GM21526 (cell line): Measurements from ENCODE around the gene NXPE4.

Source experiments
- ATAC-seq: cut with Tn5 transposase; IDR thresholded peaks from one replicate; pipeline ENCODE4 v1.9.1; 2021; ENCODE audit warnings: moderate library complexity; ENCODE audit not compliant: unreplicated experiment, low FRiP score

The NXPE4 gene

DNA sequence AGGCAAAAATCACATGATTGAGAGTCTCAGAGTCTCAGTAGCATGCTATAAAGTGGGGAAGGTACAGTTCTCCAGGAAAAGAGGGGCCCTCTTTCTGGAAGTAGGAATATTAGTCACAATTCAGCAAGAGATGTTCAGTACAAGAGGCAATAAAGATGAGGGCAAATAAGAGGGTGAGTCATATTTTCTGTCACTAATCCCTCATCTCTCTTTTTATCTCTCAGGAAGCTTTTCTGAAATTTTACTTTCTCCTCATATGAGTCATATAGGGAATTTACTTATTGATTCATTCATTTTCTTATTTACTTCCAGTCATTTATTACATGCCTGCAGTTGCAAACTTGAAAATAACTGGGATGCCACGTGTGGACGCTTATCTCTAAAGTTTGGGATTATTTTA, 32.5 kb downstream of the NXPE4 start:
- no peak for ATAC-seq

DNA sequence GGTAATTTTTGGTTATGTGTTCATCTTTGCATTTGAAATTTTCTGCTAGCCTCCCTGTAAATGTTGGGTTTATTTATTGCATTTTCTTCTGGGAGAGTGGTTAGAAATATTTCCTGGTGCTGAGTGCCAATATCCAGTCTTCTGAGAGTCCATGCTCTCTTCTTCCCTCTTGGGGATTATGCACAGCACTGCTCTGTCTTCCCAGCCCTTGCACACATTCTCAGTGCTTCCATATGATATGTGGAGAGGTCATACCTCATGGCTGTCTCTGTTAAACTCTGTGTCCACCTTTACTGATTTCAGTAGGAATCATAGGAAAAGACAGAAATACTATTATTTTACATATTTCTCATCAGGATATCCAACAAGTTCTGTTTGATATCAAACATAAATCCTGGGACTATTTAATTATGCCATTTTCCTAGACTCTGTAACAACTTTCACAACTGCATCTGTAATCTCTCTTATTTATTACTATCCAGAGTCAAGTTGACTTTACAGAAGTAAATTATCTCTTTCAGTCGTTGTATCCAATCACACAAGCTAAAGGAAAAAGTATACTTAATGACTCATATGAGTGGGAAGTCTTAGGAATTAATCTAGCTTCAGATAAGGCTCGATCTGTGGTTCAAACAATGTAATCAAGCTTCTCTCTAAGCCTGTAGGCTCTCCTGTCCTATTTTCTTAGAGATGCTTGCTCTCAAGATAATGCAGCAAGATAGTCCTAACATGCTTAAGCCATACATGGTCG, 33.2 kb downstream of the NXPE4 start:
- no peak for ATAC-seq

DNA sequence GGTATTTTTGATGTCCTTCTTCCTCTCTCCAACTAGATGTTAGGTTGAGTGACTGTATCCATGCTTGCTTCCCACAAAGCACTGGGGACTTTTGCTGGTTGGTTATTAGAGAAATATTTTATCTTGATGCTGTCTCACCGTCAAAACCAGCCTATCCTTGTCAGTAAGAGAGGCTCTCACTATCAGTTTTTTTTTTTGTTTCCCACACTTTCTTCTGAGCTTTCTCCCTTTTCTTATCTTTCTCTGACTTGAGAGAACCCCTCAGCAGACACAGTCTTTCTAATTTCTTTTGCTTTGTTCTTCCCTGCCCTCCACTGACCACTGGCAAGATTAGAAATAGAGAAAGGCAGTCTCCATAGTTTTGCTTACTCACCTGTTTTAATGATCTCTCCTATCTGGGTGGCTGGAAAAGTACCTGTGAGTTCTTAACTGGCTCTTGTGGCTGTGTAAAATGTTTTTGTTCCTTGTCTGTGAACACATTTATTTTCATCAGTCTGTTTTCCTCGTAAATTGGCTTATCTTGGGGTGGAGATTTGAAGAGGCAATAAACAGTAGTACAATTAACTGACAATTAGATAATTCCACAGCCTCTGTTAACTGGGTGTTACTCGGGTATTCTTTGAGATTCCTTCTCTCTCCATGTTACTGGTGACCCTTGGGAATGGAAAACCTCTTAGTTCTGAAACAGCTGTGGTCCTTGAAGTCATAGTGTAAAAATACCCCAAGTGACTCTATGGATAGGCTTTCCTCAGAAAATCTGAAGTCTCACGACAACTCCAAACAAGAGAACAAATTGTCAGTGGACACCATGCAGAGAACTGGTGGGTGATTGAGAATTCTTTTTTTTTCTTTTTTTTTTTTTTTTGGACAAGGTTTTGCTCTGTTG, 35.9 kb downstream of the NXPE4 start, which contains the start of gene NXPE1:
Gene NXPE1, minus strand, starts transcription at position 457 of the 886 bp plus-strand sequence. CDS start 8,680 bp downstream, outside the sequence.
- ATAC-seq: no peak

DNA sequence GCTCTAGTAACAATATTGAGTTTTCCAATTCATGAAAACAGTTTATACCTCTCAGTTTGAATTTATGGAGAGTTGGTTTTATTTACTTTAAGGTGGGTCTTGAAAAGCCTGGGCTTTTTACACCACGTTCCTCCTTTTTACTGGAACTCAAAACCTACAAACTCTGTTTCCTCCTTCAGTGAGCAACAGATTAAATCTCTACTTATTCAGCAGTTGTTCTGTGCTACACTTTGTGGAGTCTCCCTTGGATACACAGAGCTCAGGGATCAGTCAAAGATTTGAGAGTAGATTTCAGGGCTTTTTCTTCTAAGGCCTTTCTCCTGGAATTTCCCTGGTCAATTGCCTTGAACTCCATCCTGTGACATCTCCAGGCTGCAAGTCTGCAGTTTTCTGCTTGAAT, 39.5 kb downstream of the NXPE4 start:
- ATAC-seq: no peak

DNA sequence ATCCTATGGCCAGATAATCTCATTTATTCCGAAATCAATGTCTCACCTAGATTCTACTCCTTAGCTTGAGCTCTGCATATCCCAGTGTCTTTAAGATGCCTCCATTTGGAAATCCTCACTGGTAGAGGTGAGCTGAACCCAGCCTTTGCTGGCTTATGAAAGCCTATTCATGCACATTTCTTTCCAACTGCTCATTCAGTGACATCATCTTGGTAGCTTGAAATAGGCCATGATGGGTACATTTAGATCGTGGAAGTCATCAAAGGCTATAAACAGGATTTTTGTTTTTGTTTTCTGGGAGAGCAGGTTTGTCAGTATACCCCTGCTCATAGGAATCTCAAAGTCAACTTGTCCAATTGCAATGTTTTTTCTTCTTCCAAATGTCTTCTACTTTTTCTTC, 41.9 kb downstream of the NXPE4 start:
- no peak for ATAC-seq

DNA sequence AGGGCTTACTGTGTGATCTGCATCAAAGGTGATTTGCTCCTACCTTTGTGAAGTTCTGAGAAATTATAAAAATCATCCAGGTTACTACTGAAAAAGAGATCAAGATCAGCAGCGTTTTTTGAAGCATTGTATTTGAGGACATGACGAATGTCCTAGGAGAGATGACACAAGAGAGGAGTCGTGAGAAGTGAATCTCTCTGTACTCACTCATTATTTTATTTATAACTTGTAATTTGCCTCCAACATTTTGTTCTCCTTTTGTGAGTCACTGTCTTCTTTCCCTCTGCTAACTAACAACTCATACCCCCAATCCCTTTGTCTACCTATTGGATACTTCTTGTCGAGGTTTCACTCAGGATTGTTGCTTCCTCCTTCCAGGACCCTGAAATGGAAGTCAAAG, 44.5 kb downstream of the NXPE4 start:
- ATAC-seq: no peak

DNA sequence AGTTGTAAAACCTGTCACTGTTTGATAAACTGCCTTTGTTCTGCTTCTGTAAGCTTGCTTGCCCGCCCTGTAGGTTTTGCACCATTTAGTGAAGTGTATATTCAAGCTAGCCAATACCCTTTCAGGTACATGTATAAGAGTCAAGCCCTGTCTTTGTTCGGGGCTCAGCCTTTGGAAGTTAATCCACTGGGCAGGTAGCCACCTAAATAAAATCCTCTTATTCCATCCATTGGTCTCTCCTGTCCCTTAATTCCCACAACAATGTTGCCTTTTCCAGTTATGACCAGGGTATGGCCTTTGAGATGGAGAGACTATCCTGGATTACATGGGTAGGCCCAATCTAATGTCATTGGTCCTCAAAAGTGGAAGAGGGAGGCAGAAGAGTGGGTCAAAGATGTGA, 69.9 kb downstream of the NXPE4 start:
- no peak for ATAC-seq

DNA sequence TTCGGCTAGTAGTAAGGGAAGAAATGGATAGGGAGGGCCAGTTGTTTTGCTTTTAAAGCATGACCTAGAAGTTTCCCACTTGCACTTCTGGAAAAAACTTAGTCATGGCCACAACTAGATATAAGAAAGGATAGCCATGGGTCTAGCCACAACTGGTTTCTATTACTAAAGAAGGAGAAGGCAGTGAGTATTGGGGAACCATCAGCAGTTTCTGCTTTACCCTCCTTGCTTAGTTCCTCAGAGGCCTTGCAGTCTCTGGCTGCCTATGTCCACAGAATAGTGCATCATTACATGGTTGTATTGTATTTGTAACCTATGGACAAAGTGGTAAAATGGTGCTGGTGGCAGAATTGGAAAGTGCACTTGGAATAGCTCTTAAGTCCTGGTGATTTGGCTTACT, 71.5 kb downstream of the NXPE4 start:
- no peak for ATAC-seq

DNA sequence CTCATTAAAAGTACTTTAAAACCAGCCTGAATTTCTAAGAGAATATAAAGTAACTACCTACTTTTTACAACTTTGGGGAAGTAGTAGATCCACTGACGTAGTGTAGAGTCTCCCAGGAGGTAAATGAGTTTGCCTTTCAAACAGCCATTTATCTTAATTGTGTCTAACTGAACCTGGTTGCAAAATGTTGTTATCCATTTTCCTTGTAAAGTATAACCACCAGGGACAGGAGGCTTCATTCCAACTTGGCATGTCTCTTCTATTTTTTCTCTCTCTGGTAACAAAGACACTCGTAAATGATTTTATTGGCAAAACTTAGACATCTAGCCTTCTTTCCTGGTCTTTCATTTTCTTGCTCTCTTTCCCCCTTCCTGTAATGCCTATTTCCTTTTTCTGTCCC, 72.8 kb downstream of the NXPE4 start:
- no peak for ATAC-seq
